Activated CD4-positive, alpha-beta T cell treated with anti-CD3 and anti-CD28 coated beads for 48 hours (primary cell): ENCODE results near the gene PFKFB4.
A peak's percentile ranks its signal among the peaks of the same experiment; 100 is the strongest.
"Not testable (repeated sequence)": the region's sequence is repeated elsewhere in the genome, so short reads cannot be mapped to it uniquely, and the experiment has no call there.

Experiments
- DNase-seq: peaks from one replicate; pipeline ENCODE4 v3.0.0-alpha.2; 2020

Gene PFKFB4

GRCh38 chr3:48555949-48556795 is 431 bp downstream of the PFKFB4 start:
- peak; percentile 25 for DNase-seq

DNA sequence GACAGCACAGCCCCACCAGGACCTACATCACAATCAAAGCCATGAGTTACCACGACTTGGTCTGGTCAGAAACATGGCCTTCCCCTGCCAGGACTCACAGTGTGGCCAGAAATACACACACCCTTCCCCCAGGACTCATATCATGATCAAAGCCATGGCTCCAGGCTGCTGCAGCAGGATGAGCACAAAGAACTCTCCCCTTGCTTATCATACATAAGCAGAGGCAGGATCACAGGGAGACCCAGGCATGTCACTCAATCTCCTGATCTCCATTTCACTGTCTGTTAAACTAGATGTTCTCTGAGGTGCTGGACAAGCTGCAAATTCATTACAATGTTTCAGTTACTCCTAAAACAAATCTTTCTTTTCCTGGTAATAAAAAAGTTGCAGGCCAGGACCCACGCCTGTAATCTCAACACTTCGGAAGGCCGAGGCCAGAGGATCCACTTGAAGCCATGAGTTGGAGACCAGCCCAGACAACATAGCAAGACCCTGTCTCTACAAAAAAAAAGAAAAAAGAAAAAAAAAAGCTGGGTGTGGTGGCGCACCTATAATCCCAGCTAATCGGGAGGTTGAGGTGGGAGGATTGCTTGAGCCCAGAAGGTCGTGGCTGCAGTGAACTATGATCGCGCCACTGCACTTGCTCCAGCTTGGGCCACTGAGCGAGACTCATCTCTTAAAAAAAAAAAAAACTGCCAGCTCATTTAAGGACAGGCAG is 1.2 kb downstream of the PFKFB4 start:
- DNase-seq: no peak

- DNase-seq: no peak
Observed at GRCh38 chr3:48553886-48554845, 2.4 kb downstream of the PFKFB4 start.

DNA sequence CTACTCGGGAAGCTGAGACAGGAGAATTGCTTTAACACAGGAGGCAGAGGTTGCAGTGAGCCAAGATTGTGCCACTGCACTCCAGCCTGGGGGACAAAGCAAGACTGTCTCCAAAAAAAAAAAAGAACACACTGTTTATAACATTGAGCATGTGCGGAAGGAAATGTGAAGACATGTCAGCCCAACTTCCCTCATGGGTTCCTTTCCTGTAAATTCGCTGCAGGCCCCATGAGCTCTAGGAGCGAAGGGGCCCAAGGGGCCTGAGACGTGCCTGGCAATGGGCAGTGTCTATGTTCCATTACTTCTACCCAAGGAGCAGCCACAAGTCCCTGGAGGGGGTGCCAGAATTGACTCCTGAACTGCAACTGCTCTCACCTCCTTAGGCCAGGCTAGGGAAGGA is 3.2 kb downstream of the PFKFB4 start:
- DNase-seq: no peak

DNA sequence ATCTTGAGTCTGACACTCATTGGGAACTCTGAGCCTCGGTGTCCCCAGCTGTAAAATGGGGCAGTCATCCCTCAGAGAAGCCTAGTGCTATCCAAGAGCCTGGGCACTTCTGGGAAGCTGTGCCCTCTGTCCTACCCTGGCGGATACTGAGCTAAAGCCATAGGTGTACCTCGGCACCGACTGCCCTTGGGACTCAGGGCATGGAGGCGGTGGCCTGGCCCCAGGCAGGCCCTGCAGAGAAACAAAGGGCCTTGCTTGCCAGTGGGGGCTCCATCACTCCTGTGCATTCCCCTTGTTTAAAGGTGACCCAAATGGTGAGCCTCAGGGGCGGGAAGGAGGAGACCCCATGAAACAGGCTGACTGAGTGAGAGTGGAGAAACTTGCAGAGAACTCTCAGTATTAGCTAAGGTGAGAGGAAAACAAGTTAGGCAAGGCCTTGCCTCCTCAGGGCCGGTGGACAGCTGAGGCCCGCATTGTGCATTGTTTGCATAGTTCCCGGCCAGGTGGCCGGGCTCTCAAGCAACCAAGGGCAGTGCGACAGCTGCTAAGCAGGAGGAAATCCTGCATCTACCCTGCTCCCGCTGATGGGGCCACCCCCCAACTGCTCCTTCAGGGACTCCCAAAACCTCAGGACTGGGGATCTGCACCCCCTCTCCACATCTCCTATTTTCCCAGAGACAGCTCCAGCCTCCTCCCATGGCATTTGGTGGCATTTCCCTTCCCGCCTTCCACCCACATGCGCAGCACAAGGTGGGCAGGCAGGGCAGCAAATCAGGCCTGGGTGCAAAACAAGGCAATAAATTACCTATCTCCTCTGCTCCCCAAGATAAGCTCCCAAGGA is 4.3 kb downstream of the PFKFB4 start:
- no peak for DNase-seq

- not testable (repeated sequence) for DNase-seq
Observed at GRCh38 chr3:48551651-48552050, 5.0 kb downstream of the PFKFB4 start.

DNA sequence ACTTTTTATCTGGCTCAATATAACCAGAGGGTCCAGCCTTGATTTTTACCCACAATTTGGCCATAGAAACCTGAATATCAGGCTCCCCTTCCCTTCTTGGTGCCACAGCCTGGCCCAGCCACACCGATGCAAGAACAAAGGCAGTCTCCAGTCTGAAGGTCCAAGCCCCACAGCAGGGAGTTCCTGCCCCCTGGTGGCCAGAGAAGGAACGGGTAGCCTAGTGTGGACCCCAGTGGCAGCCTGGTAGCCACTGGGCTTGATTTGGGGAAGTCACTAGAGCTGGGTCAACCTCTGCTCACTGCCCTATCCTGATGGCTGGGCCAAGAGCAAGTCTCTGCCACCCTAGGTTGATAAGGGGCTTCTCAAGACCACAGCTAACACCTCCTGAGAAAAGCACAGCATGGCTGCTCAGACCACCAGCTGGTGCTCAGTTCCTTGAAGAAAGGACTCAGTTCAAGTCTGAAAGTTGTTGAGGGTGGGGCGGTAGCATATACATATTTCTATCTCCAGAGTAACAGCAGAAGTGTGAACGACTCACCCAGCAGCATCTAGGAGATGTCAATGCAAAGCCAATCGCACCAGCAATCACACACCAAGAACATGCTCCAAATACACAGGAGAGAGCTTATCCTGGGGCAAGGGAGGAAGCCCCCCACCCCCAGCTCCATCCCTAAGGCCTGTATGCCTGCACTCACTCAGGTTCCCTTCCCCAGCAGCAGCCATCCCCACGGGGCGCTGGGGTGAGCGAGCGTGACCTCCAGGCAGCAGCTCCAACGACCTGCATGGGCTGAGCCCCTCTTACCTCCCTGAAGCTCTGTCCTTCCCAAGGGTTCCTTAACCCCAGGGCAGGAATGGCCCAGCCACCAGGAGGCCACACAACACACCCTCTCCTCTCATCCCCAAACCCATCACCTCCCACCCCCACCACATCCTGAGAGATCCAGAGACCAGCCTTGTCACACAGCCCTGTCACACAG is 7.6 kb downstream of the PFKFB4 start:
- DNase-seq: peak; percentile 89

DNA sequence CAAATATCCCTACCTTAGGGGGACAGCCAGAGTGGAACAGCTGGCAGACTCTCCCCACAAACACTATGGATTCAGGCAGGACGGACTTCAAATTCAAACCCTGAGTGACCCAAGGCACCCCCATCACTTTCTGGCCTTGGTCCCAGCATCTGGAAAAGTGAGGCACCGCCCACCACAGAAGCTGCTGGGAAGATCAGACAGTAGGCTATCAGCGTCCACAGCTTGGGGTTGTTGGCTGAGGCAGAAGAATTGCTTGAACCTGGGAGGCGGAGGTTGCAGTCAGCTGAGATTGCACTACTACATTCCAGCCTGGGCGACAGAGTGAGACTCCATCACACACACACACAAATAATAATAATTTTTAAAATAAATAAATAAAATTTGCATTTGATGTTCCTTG is 8.5 kb downstream of the PFKFB4 start:
- DNase-seq: no peak

DNA sequence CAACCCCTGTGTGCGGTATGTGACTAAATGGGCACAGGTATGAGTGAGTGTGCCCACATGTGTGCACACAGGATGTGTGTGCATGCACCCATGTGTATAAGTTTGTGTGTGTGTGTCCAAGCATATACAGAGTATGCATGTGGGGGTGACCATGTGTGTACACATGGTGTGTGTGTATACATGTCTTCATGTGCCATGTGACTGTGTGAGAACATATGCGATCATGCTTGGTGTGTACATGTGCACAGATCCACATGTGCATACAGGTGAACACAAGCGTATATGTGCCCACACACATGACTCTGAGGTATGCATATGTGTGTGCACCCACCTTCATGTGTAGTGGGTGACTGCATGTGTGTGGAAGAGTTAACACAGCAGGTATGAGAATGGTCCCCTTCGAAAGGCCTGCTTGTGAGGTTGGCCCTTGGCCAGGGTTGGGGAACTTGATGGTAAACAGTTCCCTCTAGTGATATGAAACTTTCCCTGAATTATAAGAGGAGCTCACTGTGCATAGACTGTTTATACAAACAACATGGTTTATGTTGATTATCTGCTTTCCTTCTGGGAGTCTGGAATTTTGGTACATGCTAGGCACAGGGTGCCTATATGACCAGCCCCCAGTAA is 10.3 kb downstream of the PFKFB4 start:
- no peak for DNase-seq

DNA sequence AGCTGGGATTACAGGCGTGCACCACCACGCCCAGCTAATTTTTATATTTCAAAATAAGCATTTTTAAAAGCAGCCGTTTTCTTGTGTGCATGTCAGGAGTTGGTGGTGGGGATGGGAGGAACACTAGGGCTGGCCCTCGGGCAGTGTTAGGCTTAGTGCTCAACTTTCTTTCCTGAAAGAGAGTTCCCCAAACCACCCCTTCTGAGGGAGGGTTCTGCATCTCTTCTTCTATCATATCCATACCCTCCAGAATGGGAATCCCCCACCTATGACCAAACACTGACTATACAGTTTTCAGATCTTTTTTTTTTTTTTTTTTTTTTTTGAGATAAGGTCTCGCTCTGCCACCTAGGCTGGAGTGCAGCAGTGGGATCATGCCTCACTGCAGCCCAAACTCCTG is 12.5 kb downstream of the PFKFB4 start:
- DNase-seq: no peak

DNA sequence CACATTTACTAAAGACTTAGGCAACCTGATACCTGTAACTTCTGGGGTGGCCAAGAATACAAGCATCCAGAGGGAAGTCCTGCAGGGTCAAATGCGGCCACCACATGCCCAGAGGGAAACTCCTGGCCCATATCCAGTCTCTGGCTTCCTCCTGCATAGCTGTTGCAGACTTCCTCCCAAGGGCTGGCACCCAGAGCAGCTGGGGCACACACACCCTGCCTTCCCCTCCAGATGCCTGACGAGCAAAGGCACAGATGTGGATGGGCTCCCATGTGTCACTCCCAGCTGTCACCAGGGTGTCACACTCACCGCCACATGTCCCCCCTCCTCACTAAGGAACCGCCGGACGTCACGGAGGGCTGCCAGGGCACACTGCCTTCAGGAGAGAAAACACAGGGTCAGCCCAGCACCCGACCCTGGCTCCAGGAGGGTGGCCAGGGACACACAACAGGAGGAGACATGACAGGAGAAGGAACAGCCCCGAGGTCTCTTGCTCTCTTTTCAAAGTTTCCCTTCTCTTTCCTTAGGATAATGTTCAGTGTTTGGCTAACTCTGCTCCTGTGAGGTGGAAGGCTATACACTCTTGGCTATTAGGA is 13.2 kb downstream of the PFKFB4 start:
- no peak for DNase-seq

- no peak for DNase-seq
Observed at GRCh38 chr3:48538451-48538850, 18.2 kb downstream of the PFKFB4 start.

GRCh38 chr3:48536785-48537184 is 19.8 kb downstream of the PFKFB4 start:
- DNase-seq: no peak

DNA sequence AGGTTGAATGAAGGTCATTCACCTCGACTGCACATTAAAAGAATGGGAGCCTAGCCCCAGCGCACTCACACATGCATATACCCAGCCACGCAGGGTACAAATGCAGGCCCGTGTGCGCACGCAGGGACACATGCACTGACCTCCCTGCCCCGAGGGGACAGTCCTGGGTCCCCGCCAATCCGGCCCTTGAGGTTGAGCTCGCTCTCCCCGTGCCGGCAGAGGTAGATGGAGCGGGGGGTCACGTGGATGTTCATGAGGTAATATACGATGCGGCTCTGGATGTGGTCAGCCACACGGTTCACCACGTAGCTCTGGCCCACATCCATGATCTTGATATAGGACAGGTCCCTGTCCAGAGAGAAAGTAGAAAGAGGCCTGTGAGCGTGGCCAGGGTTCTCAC is 20.5 kb downstream of the PFKFB4 start:
- DNase-seq: no peak

DNA sequence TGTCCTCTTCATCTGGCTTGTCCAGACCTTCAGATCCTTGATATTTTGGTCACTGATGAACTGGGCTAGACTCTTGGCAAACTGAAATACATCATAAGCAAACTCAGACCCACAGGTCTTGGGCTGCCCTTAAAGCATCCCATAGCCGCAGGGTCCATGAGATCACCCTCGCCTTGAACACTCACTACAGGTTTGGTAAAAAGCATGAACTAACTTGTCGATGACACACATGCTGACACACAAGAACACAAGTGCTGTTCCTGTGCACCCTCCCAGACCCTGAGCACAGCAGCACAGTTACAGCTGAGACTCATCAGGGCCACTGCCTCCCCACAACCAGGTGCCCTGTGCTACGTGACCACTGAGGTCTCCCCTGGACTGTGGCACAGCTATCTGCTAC is 21.0 kb downstream of the PFKFB4 start:
- no peak for DNase-seq

DNA sequence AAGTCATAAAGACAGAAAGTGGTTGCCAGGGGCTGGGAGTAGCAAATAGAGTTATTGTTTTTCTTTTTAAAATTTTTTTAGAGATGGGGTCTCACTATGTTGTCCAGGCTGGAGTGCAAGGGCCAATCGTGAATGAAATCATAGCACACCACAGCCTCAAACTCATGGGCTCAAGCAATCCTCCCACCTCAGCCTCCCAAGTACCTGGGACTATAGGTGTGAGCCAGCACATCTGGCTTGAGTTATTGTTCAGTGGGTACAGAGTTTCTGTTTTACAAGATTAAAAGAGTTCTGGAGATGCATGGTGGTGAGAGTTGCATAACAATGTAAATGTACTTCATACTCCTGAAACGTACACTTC is 23.6 kb downstream of the PFKFB4 start:
- no peak for DNase-seq

GRCh38 chr3:48532271-48532976 is 24.2 kb downstream of the PFKFB4 start:
- DNase-seq: no peak

- not testable (repeated sequence) for DNase-seq
Observed at GRCh38 chr3:48530701-48531100, 25.9 kb downstream of the PFKFB4 start.

DNA sequence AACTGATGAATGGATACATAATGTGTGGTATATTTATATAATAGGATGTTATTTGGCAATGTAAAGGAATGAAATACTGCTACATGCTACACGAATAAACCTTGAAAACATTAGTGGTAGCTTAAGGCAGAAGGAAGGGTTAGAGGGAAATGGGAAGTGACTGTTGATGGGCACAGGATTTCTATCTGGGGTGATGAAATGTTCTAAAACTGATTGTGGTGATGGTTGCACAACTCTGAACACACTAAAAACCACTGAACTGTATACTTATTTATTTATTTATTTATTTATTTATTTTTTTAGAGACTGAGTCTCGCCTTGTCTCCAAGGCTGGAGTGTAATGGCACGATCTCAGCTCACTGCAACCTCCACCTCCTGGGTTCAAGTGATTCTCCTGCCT is 27.8 kb downstream of the PFKFB4 start:
- no peak for DNase-seq
